Activated naive CD4-positive, alpha-beta T cell treated with anti-CD3 and anti-CD28 coated beads, Interleukin-2, amount 50 U/mL, for 24 hours (primary cell): ENCODE results near the gene GFRA1.

Source experiments
- H3K27ac Mint-ChIP-seq: one replicate; pipeline ENCODE4 v1.8.0; 2021; ENCODE audit warnings: mild to moderate bottlenecking, mixed read lengths
- H3K27me3 Mint-ChIP-seq: one replicate; pipeline ENCODE4 v1.8.0; 2021; ENCODE audit warnings: mixed read lengths
- H3K36me3 Mint-ChIP-seq: one replicate; pipeline ENCODE4 v1.8.0; 2021; ENCODE audit warnings: mixed read lengths
- H3K4me1 Mint-ChIP-seq: one replicate; pipeline ENCODE4 v1.8.0; 2021; ENCODE audit warnings: mixed read lengths
- H3K4me3 Mint-ChIP-seq: one replicate; pipeline ENCODE4 v1.8.0; 2021; ENCODE audit warnings: mild to moderate bottlenecking, mixed read lengths
- H3K9me3 Mint-ChIP-seq: one replicate; pipeline ENCODE4 v1.8.0; 2021; ENCODE audit warnings: mixed read lengths

The GFRA1 gene

GRCh38 chr10:116237260-116237659 lies 35.7 kb downstream of the GFRA1 start:
- Mint-ChIP-seq H3K4me1 (no peaks in the 10 kb centered on the region), H3K27me3 (peaks cover 1% of the 10 kb centered on the region), H3K36me3 (no peaks in the 10 kb centered on the region), H3K9me3 (no peaks in the 10 kb centered on the region), H3K27ac (no peak overlapping the region), H3K4me3 (no peak overlapping the region)

DNA sequence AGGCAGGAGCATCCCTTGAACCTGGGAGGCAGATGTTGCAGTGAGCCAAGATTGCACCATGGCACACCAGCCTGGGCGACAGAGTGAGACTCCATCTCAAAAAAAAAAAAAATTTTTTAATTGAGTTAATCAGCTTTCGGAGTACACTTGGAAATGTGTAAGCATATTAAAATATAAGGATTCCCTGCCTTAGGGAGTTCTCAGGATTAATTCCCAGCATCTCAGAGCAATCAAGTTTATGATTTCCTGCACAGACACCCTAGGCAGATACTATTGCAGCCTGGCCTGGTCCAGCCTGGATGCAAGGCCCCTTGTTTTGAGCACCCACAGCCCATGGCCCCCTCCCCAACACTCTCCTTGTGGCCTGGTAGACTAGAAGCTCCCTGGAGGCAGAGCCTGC lies 39.8 kb downstream of the GFRA1 start:
- Mint-ChIP-seq H3K4me1 (no peaks in the 10 kb centered on the region), H3K27me3 (peaks cover 2% of the 10 kb centered on the region), H3K9me3 (no peaks in the 10 kb centered on the region), H3K27ac (no peak overlapping the region), H3K36me3 (no peaks in the 10 kb centered on the region), H3K4me3 (no peak overlapping the region)

- H3K27ac Mint-ChIP-seq = no peak overlapping the region
- no peaks in the 10 kb centered on the region for H3K9me3 Mint-ChIP-seq
- no peak overlapping the region for H3K4me3 Mint-ChIP-seq
- H3K27me3 Mint-ChIP-seq = peaks cover 2% of the 10 kb centered on the region
- no peaks in the 10 kb centered on the region for H3K36me3 Mint-ChIP-seq
- H3K4me1 Mint-ChIP-seq = no peaks in the 10 kb centered on the region
These were observed 40.4 kb downstream of the GFRA1 start for GRCh38 chr10:116232613-116233012.

- H3K4me1 Mint-ChIP-seq = no peaks in the 10 kb centered on the region
- H3K27ac Mint-ChIP-seq = no peak overlapping the region
- H3K4me3 Mint-ChIP-seq = no peak overlapping the region
- H3K36me3 Mint-ChIP-seq = no peaks in the 10 kb centered on the region
- peaks cover 1% of the 10 kb centered on the region for H3K27me3 Mint-ChIP-seq
- H3K9me3 Mint-ChIP-seq = no peaks in the 10 kb centered on the region
These were observed 46.2 kb downstream of the GFRA1 start for GRCh38 chr10:116226766-116227165.

- no peak overlapping the region for H3K27ac Mint-ChIP-seq
- no peaks in the 10 kb centered on the region for H3K4me1 Mint-ChIP-seq
- H3K27me3 Mint-ChIP-seq = peaks cover 1% of the 10 kb centered on the region
- H3K4me3 Mint-ChIP-seq = no peak overlapping the region
- H3K9me3 Mint-ChIP-seq = no peaks in the 10 kb centered on the region
- no peaks in the 10 kb centered on the region for H3K36me3 Mint-ChIP-seq
These were observed 47.0 kb downstream of the GFRA1 start for GRCh38 chr10:116226053-116226452.

GRCh38 chr10:116223289-116223688 lies 49.7 kb downstream of the GFRA1 start:
- H3K9me3 Mint-ChIP-seq = no peaks in the 10 kb centered on the region
- H3K36me3 Mint-ChIP-seq = no peaks in the 10 kb centered on the region

DNA sequence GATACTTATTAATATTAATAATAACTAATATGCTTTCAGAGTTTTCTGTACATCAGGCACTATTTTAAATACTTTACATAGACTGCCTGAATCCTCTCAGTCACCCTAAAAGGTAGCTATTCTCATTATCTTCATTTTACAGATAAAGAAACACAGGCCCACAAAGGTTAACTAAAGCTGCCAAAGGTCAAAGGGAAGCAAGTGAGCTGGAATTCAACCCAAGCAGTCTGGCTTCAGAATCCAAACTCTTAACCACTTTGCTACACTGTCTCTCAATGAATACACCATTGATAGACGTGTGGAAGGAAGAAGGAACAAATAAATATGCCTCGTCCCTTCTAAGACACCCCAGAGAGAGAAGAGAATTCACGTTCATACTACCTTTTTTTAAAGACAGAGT lies 52.0 kb downstream of the GFRA1 start:
- Mint-ChIP-seq H3K27me3 (no peaks in the 10 kb centered on the region), H3K4me3 (no peak overlapping the region), H3K36me3 (no peaks in the 10 kb centered on the region), H3K4me1 (no peaks in the 10 kb centered on the region), H3K27ac (no peak overlapping the region), H3K9me3 (no peaks in the 10 kb centered on the region)

More at GRCh38 chr10:116223289-116223688, 49.7 kb downstream of the GFRA1 start:
- Mint-ChIP-seq H3K4me1 (no peaks in the 10 kb centered on the region), H3K27me3 (no peaks in the 10 kb centered on the region), H3K27ac (no peak overlapping the region), H3K4me3 (no peak overlapping the region)

- Mint-ChIP-seq H3K27ac (no peak overlapping the region), H3K4me1 (no peaks in the 10 kb centered on the region), H3K9me3 (no peaks in the 10 kb centered on the region), H3K4me3 (no peak overlapping the region), H3K36me3 (no peaks in the 10 kb centered on the region), H3K27me3 (no peaks in the 10 kb centered on the region)
These were observed 56.3 kb downstream of the GFRA1 start for GRCh38 chr10:116216676-116217075.

DNA sequence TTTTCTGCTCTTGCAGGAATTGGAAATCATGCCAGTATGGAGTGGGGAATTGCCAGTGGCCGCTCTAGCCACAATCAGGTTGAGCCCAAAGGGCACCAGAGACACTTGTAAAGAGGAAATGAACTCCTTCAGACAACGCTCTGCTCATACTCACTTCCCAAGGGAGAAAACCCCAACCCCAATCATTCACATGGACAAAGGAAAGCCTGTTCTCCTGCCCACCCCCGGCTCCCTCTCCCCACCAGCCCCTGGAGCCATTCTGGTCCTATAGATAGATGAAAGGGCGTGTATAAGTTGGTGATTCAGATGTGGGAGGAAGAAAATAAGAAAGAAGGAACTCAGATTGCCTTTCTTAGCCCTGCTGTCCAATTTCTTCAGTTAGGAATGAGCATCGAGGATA lies 57.4 kb downstream of the GFRA1 start:
- Mint-ChIP-seq H3K36me3 (no peaks in the 10 kb centered on the region), H3K27me3 (no peaks in the 10 kb centered on the region), H3K27ac (no peak overlapping the region), H3K4me1 (no peaks in the 10 kb centered on the region), H3K9me3 (no peaks in the 10 kb centered on the region), H3K4me3 (no peak overlapping the region)

- Mint-ChIP-seq H3K27ac (no peak overlapping the region), H3K9me3 (no peaks in the 10 kb centered on the region), H3K36me3 (no peaks in the 10 kb centered on the region), H3K27me3 (no peaks in the 10 kb centered on the region), H3K4me1 (no peaks in the 10 kb centered on the region), H3K4me3 (no peak overlapping the region)
These were observed 61.3 kb downstream of the GFRA1 start for GRCh38 chr10:116211682-116212081.

DNA sequence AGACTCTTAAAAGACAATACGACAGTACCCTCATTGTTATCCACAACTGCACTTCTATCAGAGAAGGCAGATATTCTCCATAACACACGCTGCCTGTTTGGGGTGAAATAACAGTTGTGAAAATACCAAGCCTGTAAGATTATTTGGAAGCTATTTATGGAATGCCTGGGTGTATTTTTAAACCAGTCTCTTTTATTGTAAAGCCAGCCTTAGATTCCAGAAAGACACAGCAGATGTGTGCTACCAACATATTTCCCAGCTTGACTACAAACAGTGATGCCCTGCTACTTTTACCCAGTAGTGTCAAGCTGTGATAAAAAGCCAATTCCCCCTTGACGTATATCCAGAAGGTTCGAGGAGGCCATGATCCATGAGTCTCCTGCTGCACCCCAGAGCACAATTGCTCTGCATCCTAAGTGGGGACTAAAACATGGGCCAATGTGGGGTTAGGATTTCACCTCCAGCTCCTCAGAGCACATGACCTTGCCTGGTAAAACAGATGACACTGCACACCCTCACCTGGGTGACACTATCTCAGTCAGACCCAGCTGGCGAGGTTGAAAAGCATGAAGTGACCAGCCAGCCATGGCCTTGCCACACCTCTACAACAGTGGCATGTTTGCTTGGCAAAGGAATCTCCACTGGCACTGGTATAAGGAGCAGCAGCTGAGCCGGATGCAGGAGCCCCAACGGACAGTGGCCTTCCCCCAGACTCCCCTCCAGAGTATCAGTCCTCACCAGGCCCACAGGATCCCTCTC lies 62.2 kb downstream of the GFRA1 start:
- no peaks in the 10 kb centered on the region for H3K27me3 Mint-ChIP-seq

DNA sequence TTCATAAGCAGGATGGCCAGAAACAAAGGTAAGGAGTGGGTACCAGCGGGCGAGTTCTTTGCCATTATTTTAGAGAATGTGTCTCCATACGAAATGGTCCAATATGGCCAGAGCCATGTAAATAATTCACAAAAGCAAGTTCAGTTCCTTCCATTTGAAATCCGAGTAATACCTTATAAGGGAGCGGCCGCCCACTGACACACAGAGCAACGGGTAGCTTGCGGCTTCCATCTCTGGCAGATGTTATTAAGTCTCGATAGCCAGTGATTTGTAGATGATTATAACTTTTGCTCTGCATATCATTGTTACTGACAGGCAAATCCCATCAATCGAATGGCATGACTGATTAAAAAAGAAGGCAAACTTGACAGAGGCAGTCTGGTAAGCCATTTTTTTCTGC lies 63.2 kb downstream of the GFRA1 start:
- Mint-ChIP-seq H3K9me3 (no peaks in the 10 kb centered on the region), H3K36me3 (no peaks in the 10 kb centered on the region), H3K27ac (no peak overlapping the region), H3K4me1 (no peaks in the 10 kb centered on the region), H3K27me3 (no peaks in the 10 kb centered on the region), H3K4me3 (no peak overlapping the region)

More for the DNA sequence above, 62.2 kb downstream of the GFRA1 start:
- no peaks in the 10 kb centered on the region for H3K36me3 Mint-ChIP-seq
- no peaks in the 10 kb centered on the region for H3K9me3 Mint-ChIP-seq
- no peak overlapping the region for H3K27ac Mint-ChIP-seq
- no peaks in the 10 kb centered on the region for H3K4me1 Mint-ChIP-seq
- no peak overlapping the region for H3K4me3 Mint-ChIP-seq

DNA sequence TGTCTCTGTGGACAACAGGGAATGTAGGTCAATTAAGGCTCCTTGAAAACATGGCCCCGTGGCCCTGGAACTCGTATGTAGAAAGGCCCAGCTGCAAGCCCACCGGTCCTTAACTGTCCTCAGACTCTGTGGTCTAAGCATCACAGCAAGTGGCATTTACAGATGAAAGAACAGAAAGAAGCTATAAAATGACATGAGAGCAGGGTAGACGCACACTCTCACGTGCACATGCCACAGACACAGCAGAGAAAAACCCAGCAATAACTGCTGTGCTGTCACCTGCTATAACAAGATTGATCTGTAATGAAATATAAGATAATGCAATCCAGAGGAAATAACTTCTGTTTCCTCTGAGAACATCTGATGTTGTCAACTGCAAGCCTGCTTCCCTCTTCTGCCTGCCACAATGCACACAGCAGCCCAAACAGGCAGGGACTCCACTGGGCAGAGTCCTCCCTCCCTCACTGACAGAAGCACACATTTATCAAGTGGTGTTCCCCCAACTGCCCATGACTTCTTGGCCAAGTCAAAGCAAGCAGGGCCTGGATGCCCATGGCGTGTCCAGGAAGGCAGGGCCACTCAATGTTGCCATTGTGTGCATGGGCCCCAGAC lies 63.9 kb downstream of the GFRA1 start:
- no peak overlapping the region for H3K4me3 Mint-ChIP-seq
- no peaks in the 10 kb centered on the region for H3K27me3 Mint-ChIP-seq
- H3K4me1 Mint-ChIP-seq = no peaks in the 10 kb centered on the region
- H3K9me3 Mint-ChIP-seq = no peaks in the 10 kb centered on the region
- H3K36me3 Mint-ChIP-seq = no peaks in the 10 kb centered on the region
- H3K27ac Mint-ChIP-seq = no peak overlapping the region

DNA sequence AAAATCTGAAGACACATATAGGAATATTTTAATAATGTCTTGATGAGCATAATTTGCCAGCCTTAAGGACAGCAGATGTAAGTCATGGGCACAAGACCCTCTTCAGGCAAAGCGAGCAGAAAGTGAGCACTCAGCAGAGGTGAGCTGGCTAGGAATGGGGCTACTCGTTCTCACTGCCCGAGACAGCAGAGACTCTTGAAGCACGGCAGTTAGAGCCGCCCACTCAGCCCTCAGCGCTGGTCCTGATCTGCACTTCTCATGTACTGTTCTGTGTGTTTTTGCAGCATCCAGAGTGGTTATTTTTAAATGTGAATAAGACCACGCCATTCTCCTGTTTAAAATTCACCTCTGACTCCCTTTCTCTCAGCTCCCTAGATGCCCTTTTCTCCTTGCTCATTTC lies 65.3 kb downstream of the GFRA1 start:
- Mint-ChIP-seq H3K27ac (no peak overlapping the region), H3K27me3 (no peaks in the 10 kb centered on the region)

DNA sequence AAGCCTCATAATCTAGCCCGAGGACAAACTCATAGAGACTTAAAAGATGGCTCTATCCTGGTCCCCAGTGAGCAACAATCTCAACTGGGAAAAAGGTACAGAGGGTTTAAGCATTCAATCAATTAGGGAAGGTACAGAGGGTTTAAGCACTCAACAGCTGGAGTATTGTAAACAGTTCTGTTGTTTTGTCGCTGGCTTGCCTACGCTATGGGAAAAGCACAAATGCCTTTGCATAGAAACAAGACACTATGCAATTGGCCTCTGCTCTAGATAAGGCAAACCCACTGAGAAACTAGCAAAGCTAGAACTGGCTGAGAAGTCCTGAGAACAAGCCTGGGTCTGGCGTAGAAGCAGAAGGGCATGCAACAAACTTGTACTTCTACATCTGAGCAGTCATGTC lies 69.3 kb downstream of the GFRA1 start:
- Mint-ChIP-seq H3K36me3 (no peaks in the 10 kb centered on the region), H3K4me3 (no peak overlapping the region), H3K27me3 (peaks cover 4% of the 10 kb centered on the region), H3K27ac (no peak overlapping the region), H3K9me3 (no peaks in the 10 kb centered on the region), H3K4me1 (no peaks in the 10 kb centered on the region)

More for the DNA sequence above, 65.3 kb downstream of the GFRA1 start:
- Mint-ChIP-seq H3K9me3 (no peaks in the 10 kb centered on the region), H3K4me3 (no peak overlapping the region), H3K4me1 (no peaks in the 10 kb centered on the region), H3K36me3 (no peaks in the 10 kb centered on the region)

DNA sequence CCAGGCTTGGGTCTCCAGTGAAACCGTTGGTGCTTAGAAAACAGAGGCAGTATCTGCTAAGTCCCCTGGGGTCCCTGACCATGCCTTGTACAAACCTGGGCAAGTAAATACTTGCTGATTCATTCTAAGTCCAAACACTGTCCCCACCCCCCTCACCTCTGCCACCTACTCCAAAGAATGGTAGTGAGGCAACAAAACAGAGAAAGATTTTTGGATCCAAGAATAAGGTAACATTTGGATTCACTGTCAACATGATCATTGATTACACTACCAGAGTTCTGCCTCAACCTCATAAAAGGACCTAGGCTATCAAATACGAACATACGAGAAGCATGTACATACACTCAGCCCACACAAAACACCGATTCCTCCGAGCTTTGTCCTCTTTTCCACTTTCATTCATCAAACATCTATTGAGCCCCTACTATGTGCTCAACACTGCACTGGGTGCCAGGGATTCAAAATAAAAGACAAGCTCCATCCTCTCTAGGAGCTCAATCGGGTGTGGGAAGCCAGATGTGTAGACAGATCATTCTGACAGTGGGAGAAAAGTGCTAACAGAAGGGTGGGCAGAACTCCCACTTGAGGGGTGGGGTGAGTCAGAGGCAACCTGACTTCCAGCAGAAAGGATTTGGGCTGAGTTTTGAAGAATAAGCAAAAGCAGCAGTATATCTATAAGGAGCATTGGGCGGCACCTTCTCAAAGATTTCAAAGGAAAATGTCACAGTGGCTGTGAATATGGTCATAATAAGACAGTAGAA lies 71.2 kb downstream of the GFRA1 start:
- Mint-ChIP-seq H3K27ac (no peak overlapping the region), H3K4me3 (no peak overlapping the region), H3K4me1 (no peaks in the 10 kb centered on the region), H3K27me3 (peaks cover 4% of the 10 kb centered on the region), H3K36me3 (no peaks in the 10 kb centered on the region), H3K9me3 (no peaks in the 10 kb centered on the region)
